HepG2 (cell line): ENCODE data around the gene NHLRC3. TPM values are rescaled to one million over a fixed set of nuclear protein-coding genes. Genes with fewer than 3 reads are reported as not detected.
A peak's percentile ranks its signal among the peaks of the same experiment; 100 is the strongest.

Experiments used
- ATAC-seq: fragments of 200-7000 bp; cut with Tn5 transposase; 3 replicates; pipeline ENCODE4 v1.9.1; 2020; ENCODE audit warnings: mild to moderate bottlenecking, moderate library complexity
- BruUV-seq: library from RNA; stranded (reverse); fragments of 400-500 nt; replicated peaks from 2 replicates; lab custom pipeline; 2021; lab: Mats Ljungman, UMichigan
- CTCF ChIA-PET: fragments of 300-600 bp; formaldehyde crosslinking; extraction: SDS; loops from one replicate; lab custom pipeline; 2021; ENCODE audit warnings: low total read pairs, inconsistent platforms, low intra/inter-chr PET ratio; lab: Yijun Ruan, JAX
- POLR2A ChIA-PET: fragments of 350-600 bp; sonication (Branson Sonifier 250); formaldehyde crosslinking; loops from one replicate; lab custom pipeline; 2020; ENCODE audit warnings: antibody characterized with exemption, inconsistent platforms; lab: Yijun Ruan, JAX
- DNase-seq: peaks from one replicate; pipeline ENCODE4 v3.0.0-alpha.2; 2015; ENCODE audit warnings: low spot score
- FAIRE-seq: peaks from 3 replicates; lab custom pipeline; 2011; peaks lifted over from hg19 to GRCh38; lab: Jason Lieb, UNC
- H2AFZ ChIP-seq: one replicate; pipeline ENCODE4 v1.6.1; 2011; ENCODE audit warnings: low read length, inconsistent platforms
- H3K27ac ChIP-seq: fragments of 300-600 bp; 3 replicates; pipeline ENCODE4 v1.8.0; 2011; ENCODE audit warnings: mixed run types, mild to moderate bottlenecking, mixed read lengths, low read length, inconsistent platforms; ENCODE audit not compliant: insufficient read depth; ENCODE audit errors: extremely low read length
- H3K27me3 ChIP-seq, 2 experiments: fragments of 200-600 bp in 1 of 2; 2 replicates in 1 of 2; 3 replicates in 1 of 2; pipeline versions ENCODE4 v1.6.0 to v1.8.0; 2011; ENCODE audit warnings: low read length in 2 of 2, mild to moderate bottlenecking in 2 of 2, moderate library complexity in 2 of 2, inconsistent platforms in 1 of 2; ENCODE audit not compliant: insufficient read depth in 2 of 2, control insufficient read depth in 1 of 2
- H3K36me3 ChIP-seq, 2 experiments: fragments of 200-600 bp in 1 of 2; replicated peaks in 1 of 2; 2 replicates in 1 of 2; 3 replicates in 1 of 2; pipeline versions ENCODE4 v1.5.1 to v1.8.0; 2011; ENCODE audit warnings: low read length in 2 of 2, inconsistent platforms in 1 of 2; ENCODE audit not compliant: insufficient read depth in 2 of 2, control insufficient read depth in 1 of 2
- H3K4me1 ChIP-seq: 2 replicates; pipeline ENCODE4 v1.5.1; 2012; ENCODE audit warnings: low read length, inconsistent platforms; ENCODE audit not compliant: insufficient read depth
- H3K4me2 ChIP-seq: 2 replicates; pipeline ENCODE4 v1.6.0; 2011; ENCODE audit warnings: low read depth, low read length, inconsistent platforms
- H3K4me3 ChIP-seq, 3 experiments: fragments of 200-600 bp in 1 of 3; sonication (generic), shearing (Covaris generic) in 1 of 3; replicated peaks in 1 of 3; 2 replicates each; pipeline ENCODE4 v1.5.1; 2011 to 2016; ENCODE audit warnings: low read length in 3 of 3, inconsistent platforms in 2 of 3, low read depth in 2 of 3, mild to moderate bottlenecking in 2 of 3, control low read depth in 1 of 3, mixed read lengths in 1 of 3; ENCODE audit not compliant: insufficient read depth in 1 of 3
- H3K79me2 ChIP-seq: one replicate; pipeline ENCODE4 v1.6.1; 2011; ENCODE audit warnings: low read length, inconsistent platforms; ENCODE audit not compliant: insufficient read depth
- H3K9ac ChIP-seq: 2 replicates; pipeline ENCODE4 v1.6.0; 2011; ENCODE audit warnings: mild to moderate bottlenecking, low read depth, low read length, inconsistent platforms; ENCODE audit not compliant: insufficient read depth
- H3K9me3 ChIP-seq: 2 replicates; pipeline ENCODE4 v1.5.1; 2012; ENCODE audit warnings: mild to moderate bottlenecking, low read length
- H4K20me1 ChIP-seq: 2 replicates; pipeline ENCODE4 v1.6.0; 2011; ENCODE audit warnings: inconsistent platforms, mild to moderate bottlenecking, low read length, moderate library complexity; ENCODE audit not compliant: insufficient read depth
- NFE2L1 ChIP-seq: sonication (generic); formaldehyde crosslinking; IDR thresholded peaks from 2 replicates; pipeline ENCODE4 v1.4.0; 2020; ENCODE audit warnings: missing genetic modification reagents, mild to moderate bottlenecking, borderline replicate concordance
- ZBTB1 ChIP-seq: sonication (generic); formaldehyde crosslinking; IDR thresholded peaks from 2 replicates; pipeline ENCODE4 v1.4.0; 2020; ENCODE audit warnings: missing genetic modification reagents, borderline replicate concordance
- ZNF12 ChIP-seq: sonication (generic); formaldehyde crosslinking; IDR thresholded peaks from 2 replicates; pipeline ENCODE4 v1.5.0; 2020; ENCODE audit warnings: missing genetic modification reagents
- ZNF496 ChIP-seq: sonication (generic); formaldehyde crosslinking; IDR thresholded peaks from 2 replicates; pipeline ENCODE4 v1.8.1; 2023; ENCODE audit warnings: mild to moderate bottlenecking, moderate library complexity, missing genetic modification reagents; ENCODE audit not compliant: insufficient replicate concordance
- ZNF577 ChIP-seq: sonication (generic); formaldehyde crosslinking; IDR thresholded peaks from 2 replicates; pipeline ENCODE4 v1.4.0; 2020; ENCODE audit warnings: mild to moderate bottlenecking, low read depth, missing genetic modification reagents, borderline replicate concordance
- ZNF589 ChIP-seq: sonication (generic); formaldehyde crosslinking; conservative IDR thresholded peaks from 2 replicates; pipeline ENCODE4 v1.8.0; 2022; ENCODE audit warnings: mild to moderate bottlenecking, moderate library complexity, missing genetic modification reagents
- ZNF629 ChIP-seq: sonication (generic); formaldehyde crosslinking; conservative IDR thresholded peaks from 2 replicates; pipeline ENCODE4 v1.5.0; 2020; ENCODE audit warnings: missing genetic modification reagents
- ZNF75D ChIP-seq: sonication (generic); formaldehyde crosslinking; IDR thresholded peaks from 2 replicates; pipeline ENCODE4 v1.8.1; 2023; ENCODE audit warnings: missing genetic modification reagents, mild to moderate bottlenecking, borderline replicate concordance
- WGBS: methylation state at CpG from one replicate; pipeline ENCODE4 v1.1.6; 2017; ENCODE audit warnings: low lambda C conversion rate; 5-methylcytosine and 5-hydroxymethylcytosine counted together
- in situ Hi-C: cut with HindIII; loops from 2 replicates; pipeline ENCODE4 v1.10.0; 2017; ENCODE audit warnings: low pct_unique_long_range_greater_than_20kb; ENCODE audit not compliant: extremely low pct_ligation_motif_present
- intact Hi-C: fragments of 100-400 bp; cut with micrococcal nuclease; formaldehyde crosslinking; loops from one replicate; pipeline ENCODE4 v1.10.0; 2022; ENCODE audit not compliant: unreplicated experiment
- polyA plus RNA-seq, 8 experiments: library from polyadenylated mRNA; depleted of rRNA in 3 of 8; stranded (reverse) in 7 of 8; unstranded in 1 of 8; fragments of >200 nt; fragmentation: Illumina TruSeq in 4 of 8; extraction: Trizol in 4 of 8; gene quantifications; 2 replicates each; pipeline versions ENCODE4 v1.2.1 to v1.2.3, GENCODE V29; 2011 to 2016; ENCODE audit warnings: low read depth in 4 of 8, missing spikeins in 1 of 8, mixed read lengths in 1 of 8; ENCODE audit not compliant: insufficient read depth in 1 of 8
- total RNA-seq, 5 experiments: library from RNA; depleted of rRNA; stranded (reverse); fragments of >200 nt; fragmentation: Illumina TruSeq; extraction: Trizol; gene quantifications; 2 replicates each; pipeline ENCODE4 v1.2.3, GENCODE V29; 2016; ENCODE audit warnings: low read depth in 1 of 5
- TF ChIP-seq, protein P1 (sequence below): sonication (generic); IDR thresholded peaks from 2 replicates; pipeline ENCODE4 v1.6.1; 2016; ENCODE audit warnings: low read depth, borderline replicate concordance
- TF ChIP-seq, protein P2 (sequence below): sonication (generic); formaldehyde crosslinking; conservative IDR thresholded peaks from 2 replicates; pipeline ENCODE4 v1.5.0; 2020; ENCODE audit warnings: missing genetic modification reagents
- TF ChIP-seq, protein P3 (sequence below): sonication (generic); formaldehyde crosslinking; IDR thresholded peaks from 2 replicates; pipeline ENCODE4 v1.8.0; 2022; ENCODE audit warnings: missing genetic modification reagents, mild to moderate bottlenecking, borderline replicate concordance
- TF ChIP-seq, protein P4 (sequence below): sonication (generic); formaldehyde crosslinking; IDR thresholded peaks from 2 replicates; pipeline ENCODE4 v1.8.1; 2023; ENCODE audit warnings: mild to moderate bottlenecking, missing genetic modification reagents, borderline replicate concordance

NHLRC3 gene
- total and polyA plus RNA-seq, 2 of the 13 experiments (the other 11 are each of a cell fraction or from before 2014, with no cell fraction given): 19.9 to 29.8 TPM

DNA sequence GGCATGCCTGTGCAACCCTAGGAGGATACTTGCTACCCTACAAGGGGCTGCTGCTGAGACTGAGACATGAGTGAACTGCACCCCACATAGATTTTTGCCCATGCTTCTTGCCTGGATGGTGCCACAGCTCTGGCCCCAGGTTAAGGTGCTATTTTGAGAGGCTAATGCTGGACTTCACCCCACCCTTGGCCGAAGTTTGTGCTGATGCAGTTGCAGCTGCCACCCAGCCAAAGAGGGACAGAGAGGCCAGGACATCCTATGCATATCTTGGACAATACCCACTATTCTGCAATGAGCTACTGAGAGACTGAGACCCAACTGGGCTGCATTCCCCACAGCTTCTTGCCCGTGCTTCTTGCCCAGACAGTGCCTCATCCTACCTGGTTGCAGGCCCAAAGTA, 34.6 kb downstream of the NHLRC3 start:
- H3K27me3 ChIP-seq: no peaks in the 10 kb centered on the region; a peak in 1 of 5 replicates
- CTCF ChIA-PET: no interaction called here
- no peaks in the 10 kb centered on the region for H3K4me1 ChIP-seq
- DNase-seq (no peak), ATAC-seq (peak; percentile 44), FAIRE-seq (no peak)
- no peaks in the 10 kb centered on the region for H3K9me3 ChIP-seq
- intact Hi-C loops: no loop called here
- H2AFZ ChIP-seq: no peak overlapping the region
- no peak overlapping the region for H3K27ac ChIP-seq
- no peak overlapping the region for H3K4me3 ChIP-seq
- no TSS peak for BruUV-seq
- WGBS: 9% methylated on average over 1 of the region's 2 CpGs
- no peak overlapping the region for H3K4me2 ChIP-seq
- no peaks in the 10 kb centered on the region for H3K36me3 ChIP-seq
- no peaks in the 10 kb centered on the region for H4K20me1 ChIP-seq
- POLR2A ChIA-PET: no interaction called here
- no peak for TF ChIP-seq ZNF496 (CRISPR knock-in tag)
- TF ChIP-seq, protein P1, sequence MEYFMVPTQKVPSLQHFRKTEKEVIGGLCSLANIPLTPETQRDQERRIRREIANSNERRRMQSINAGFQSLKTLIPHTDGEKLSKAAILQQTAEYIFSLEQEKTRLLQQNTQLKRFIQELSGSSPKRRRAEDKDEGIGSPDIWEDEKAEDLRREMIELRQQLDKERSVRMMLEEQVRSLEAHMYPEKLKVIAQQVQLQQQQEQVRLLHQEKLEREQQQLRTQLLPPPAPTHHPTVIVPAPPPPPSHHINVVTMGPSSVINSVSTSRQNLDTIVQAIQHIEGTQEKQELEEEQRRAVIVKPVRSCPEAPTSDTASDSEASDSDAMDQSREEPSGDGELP: no peak
- TF ChIP-seq ZNF577 (CRISPR knock-in tag): no peak
- TF ChIP-seq, protein P2, sequence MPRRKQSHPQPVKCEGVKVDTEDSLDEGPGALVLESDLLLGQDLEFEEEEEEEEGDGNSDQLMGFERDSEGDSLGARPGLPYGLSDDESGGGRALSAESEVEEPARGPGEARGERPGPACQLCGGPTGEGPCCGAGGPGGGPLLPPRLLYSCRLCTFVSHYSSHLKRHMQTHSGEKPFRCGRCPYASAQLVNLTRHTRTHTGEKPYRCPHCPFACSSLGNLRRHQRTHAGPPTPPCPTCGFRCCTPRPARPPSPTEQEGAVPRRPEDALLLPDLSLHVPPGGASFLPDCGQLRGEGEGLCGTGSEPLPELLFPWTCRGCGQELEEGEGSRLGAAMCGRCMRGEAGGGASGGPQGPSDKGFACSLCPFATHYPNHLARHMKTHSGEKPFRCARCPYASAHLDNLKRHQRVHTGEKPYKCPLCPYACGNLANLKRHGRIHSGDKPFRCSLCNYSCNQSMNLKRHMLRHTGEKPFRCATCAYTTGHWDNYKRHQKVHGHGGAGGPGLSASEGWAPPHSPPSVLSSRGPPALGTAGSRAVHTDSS (CRISPR knock-in tag): no peak
- TF ChIP-seq ZNF75D (CRISPR knock-in tag): no peak
- no peak for TF ChIP-seq ZBTB1
- no peak for TF ChIP-seq ZNF629 (CRISPR knock-in tag)
- no peak for TF ChIP-seq ZNF589 (CRISPR knock-in tag)
- TF ChIP-seq, protein P3, sequence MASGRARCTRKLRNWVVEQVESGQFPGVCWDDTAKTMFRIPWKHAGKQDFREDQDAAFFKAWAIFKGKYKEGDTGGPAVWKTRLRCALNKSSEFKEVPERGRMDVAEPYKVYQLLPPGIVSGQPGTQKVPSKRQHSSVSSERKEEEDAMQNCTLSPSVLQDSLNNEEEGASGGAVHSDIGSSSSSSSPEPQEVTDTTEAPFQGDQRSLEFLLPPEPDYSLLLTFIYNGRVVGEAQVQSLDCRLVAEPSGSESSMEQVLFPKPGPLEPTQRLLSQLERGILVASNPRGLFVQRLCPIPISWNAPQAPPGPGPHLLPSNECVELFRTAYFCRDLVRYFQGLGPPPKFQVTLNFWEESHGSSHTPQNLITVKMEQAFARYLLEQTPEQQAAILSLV (CRISPR knock-in tag): no peak
- TF ChIP-seq, protein P4, sequence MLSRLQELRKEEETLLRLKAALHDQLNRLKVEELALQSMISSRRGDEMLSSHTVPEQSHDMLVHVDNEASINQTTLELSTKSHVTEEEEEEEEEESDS (CRISPR knock-in tag): no peak
- no peak for TF ChIP-seq NFE2L1
- TF ChIP-seq ZNF12 (CRISPR knock-in tag): no peak
- H3K79me2 ChIP-seq: no peaks in the 10 kb centered on the region
- H3K9ac ChIP-seq: no peak overlapping the region
- in situ Hi-C loops: loop anchor here (25.0 kb wide), 1 partner anchor 539 kb away; the partner anchor contains the start of gene LHFPL6
